ENCODE results near the gene EDN1.

- TF ChIP-seq CTCF (IDR thresholded peaks at IDR 0.05) (no peak), POLR2A (IDR thresholded peaks at IDR 0.05) (no peak), POLR2AphosphoS5 (IDR thresholded peaks at IDR 0.05) (no peak), EP300 (IDR thresholded peaks at IDR 0.05; ENCODE audit: low read depth) (no peak)
Observed at GRCh38 chr6:12343122-12343439, 52.9 kb downstream of the EDN1 start.
